HG03097 (cell line): ENCODE results near the gene CYP17A1.
"Not testable (repeated sequence)": the region's sequence is repeated elsewhere in the genome, so short reads cannot be mapped to it uniquely, and the experiment has no call there.

Experiments
- ATAC-seq: cut with Tn5 transposase; IDR thresholded peaks from one replicate; pipeline ENCODE4 v1.9.1; 2021; ENCODE audit not compliant: unreplicated experiment, low FRiP score

The CYP17A1 gene

GRCh38 chr10:102837230-102837721 is at the start of gene CYP17A1:
TSS of gene CYP17A1 (minus strand) at chr10:102837413. CDS start at chr10:102837361, 52 bp downstream.
- no peak for ATAC-seq

GRCh38 chr10:102880256-102880655 is 43.0 kb upstream of the CYP17A1 start:
- ATAC-seq: no peak

GRCh38 chr10:102878629-102879028 is 41.4 kb upstream of the CYP17A1 start:
- no peak for ATAC-seq

- no peak for ATAC-seq
Measured at GRCh38 chr10:102876747-102877153, 39.5 kb upstream of the CYP17A1 start.

GRCh38 chr10:102872163-102872562 is 35.0 kb upstream of the CYP17A1 start:
- ATAC-seq: no peak

GRCh38 chr10:102870221-102870620 is 33.0 kb upstream of the CYP17A1 start:
- no peak for ATAC-seq

- no peak for ATAC-seq
Measured at GRCh38 chr10:102869258-102870198, 32.3 kb upstream of the CYP17A1 start, which contains the start of gene AS3MT. TSS of gene AS3MT (plus strand) at chr10:102869470. CDS start at chr10:102869593, 123 bp downstream.

GRCh38 chr10:102868911-102869257 is 31.7 kb upstream of the CYP17A1 start:
- ATAC-seq: no peak

- no peak for ATAC-seq
Measured at GRCh38 chr10:102865620-102866019, 28.4 kb upstream of the CYP17A1 start.

- ATAC-seq: no peak
Measured at GRCh38 chr10:102863660-102864059, 26.4 kb upstream of the CYP17A1 start.

- ATAC-seq: no peak
Measured at GRCh38 chr10:102859911-102860310, 22.7 kb upstream of the CYP17A1 start.

- ATAC-seq: no peak
Measured at GRCh38 chr10:102856758-102857424, 19.7 kb upstream of the CYP17A1 start.

- ATAC-seq: not testable (repeated sequence)
Measured at GRCh38 chr10:102855731-102856436, 18.7 kb upstream of the CYP17A1 start.

GRCh38 chr10:102853237-102853636 is 16.0 kb upstream of the CYP17A1 start:
- not testable (repeated sequence) for ATAC-seq

GRCh38 chr10:102850025-102850518 is 12.9 kb upstream of the CYP17A1 start:
- no peak for ATAC-seq

- no peak for ATAC-seq
Measured at GRCh38 chr10:102845352-102845902, 8.2 kb upstream of the CYP17A1 start.

- ATAC-seq: not testable (repeated sequence)
Measured at GRCh38 chr10:102844190-102844776, 7.1 kb upstream of the CYP17A1 start.

- ATAC-seq: not testable (repeated sequence)
Measured at GRCh38 chr10:102843139-102843538, 5.9 kb upstream of the CYP17A1 start.

GRCh38 chr10:102841827-102842345 is 4.7 kb upstream of the CYP17A1 start:
- no peak for ATAC-seq
